ENCODE measurements around the gene KRTAP4-7.
"Not testable (repeated sequence)": the region's sequence is repeated elsewhere in the genome, so short reads cannot be mapped to it uniquely, and the experiment has no call there.

KRTAP4-7 gene

GRCh38 chr17:41055130-41055529 lies 28.8 kb upstream of the KRTAP4-7 start, which contains the start of gene KRTAP2-2:
Gene KRTAP2-2, minus strand, starts transcription at chr17:41055230. Its CDS starts 19 bp downstream, at chr17:41055211.
- H3K9ac ChIP-seq (ENCODE audit: low read length); H2AFZ ChIP-seq (ENCODE audit: low read depth, low read length); H2BK5ac ChIP-seq (ENCODE audit: low read depth, low read length, poor library complexity, severe bottlenecking); H3K4ac ChIP-seq (ENCODE audit: low read depth in 1 of 2, low read length in 2 of 2); H3K14ac ChIP-seq (ENCODE audit: low read length in 2 of 2); H4K91ac ChIP-seq (ENCODE audit: low read length); H2AK5ac ChIP-seq (ENCODE audit: low read length, severe bottlenecking); H3K23ac ChIP-seq (ENCODE audit: low read length in 2 of 2); H3K9me3 ChIP-seq (ENCODE audit: control insufficient read depth, low read length); DNase-seq; H3K79me1 ChIP-seq (replicated peaks; ENCODE audit: low read length, poor library complexity, severe bottlenecking); H3K4me3 ChIP-seq (ENCODE audit: insufficient read depth in 1 of 2, low read depth in 1 of 2, low read length in 2 of 2); H3K18ac ChIP-seq (ENCODE audit: low read depth in 1 of 2, low read length in 2 of 2); H3K27ac ChIP-seq (ENCODE audit: low read length, poor library complexity, severe bottlenecking); H2BK120ac ChIP-seq (ENCODE audit: low read depth, low read length); H3K4me1 ChIP-seq (ENCODE audit: control insufficient read depth, insufficient read depth, low read depth, low read length); H4K8ac ChIP-seq (ENCODE audit: low read length); H3K4me2 ChIP-seq (ENCODE audit: low read length, poor library complexity, severe bottlenecking); H2BK12ac ChIP-seq (ENCODE audit: low read length in 2 of 2); H2BK15ac ChIP-seq (ENCODE audit: low read depth, poor library complexity, severe bottlenecking); H3K36me3 ChIP-seq (ENCODE audit: control insufficient read depth in 1 of 2, insufficient read depth in 2 of 2, low read depth in 1 of 2, low read length in 2 of 2); H3K27me3 ChIP-seq (ENCODE audit: control insufficient read depth in 1 of 2, insufficient read depth in 1 of 2, low read length in 2 of 2): not testable (repeated sequence)
- no CpG with 5 or more reads among the region's 6 CpGs for WGBS

- H3K9ac ChIP-seq (ENCODE audit: low read length): no peak overlapping the region
- H3K4me3 ChIP-seq (ENCODE audit: insufficient read depth in 1 of 2, low read depth in 1 of 2, low read length in 2 of 2): no peak overlapping the region
- no peak for DNase-seq
- H3K4me2 ChIP-seq (ENCODE audit: low read length, poor library complexity, severe bottlenecking): no peak overlapping the region
- H4K91ac ChIP-seq (ENCODE audit: low read length): no peak overlapping the region
- no peaks in the 10 kb centered on the region for H3K9me3 ChIP-seq (ENCODE audit: control insufficient read depth, low read length)
- no peaks in the 10 kb centered on the region for H3K79me1 ChIP-seq (replicated peaks; ENCODE audit: low read length, poor library complexity, severe bottlenecking)
- H3K27ac ChIP-seq (ENCODE audit: low read length, poor library complexity, severe bottlenecking): no peak overlapping the region
- no peaks in the 10 kb centered on the region for H3K36me3 ChIP-seq (ENCODE audit: control insufficient read depth in 1 of 2, insufficient read depth in 2 of 2, low read depth in 1 of 2, low read length in 2 of 2)
- no peak overlapping the region for H4K8ac ChIP-seq (ENCODE audit: low read length)
- H3K27me3 ChIP-seq (ENCODE audit: control insufficient read depth in 1 of 2, insufficient read depth in 1 of 2, low read length in 2 of 2): no peaks in the 10 kb centered on the region
- no CpG with 5 or more reads among the region's 1 CpG for WGBS
- no peak overlapping the region for H2BK12ac ChIP-seq (ENCODE audit: low read length in 2 of 2)
- no peak overlapping the region for H3K18ac ChIP-seq (ENCODE audit: low read depth in 1 of 2, low read length in 2 of 2)
- no peak overlapping the region for H2BK5ac ChIP-seq (ENCODE audit: low read depth, low read length, poor library complexity, severe bottlenecking)
- H2AK5ac ChIP-seq (ENCODE audit: low read length, severe bottlenecking): no peak overlapping the region
- no peak overlapping the region for H2AFZ ChIP-seq (ENCODE audit: low read depth, low read length)
- no peak overlapping the region for H3K23ac ChIP-seq (ENCODE audit: low read length in 2 of 2)
- H3K4ac ChIP-seq (ENCODE audit: low read depth in 1 of 2, low read length in 2 of 2): no peak overlapping the region
- H2BK120ac ChIP-seq (ENCODE audit: low read depth, low read length): no peak overlapping the region
- no peak overlapping the region for H3K14ac ChIP-seq (ENCODE audit: low read length in 2 of 2)
- no peak overlapping the region for H2BK15ac ChIP-seq (ENCODE audit: low read depth, poor library complexity, severe bottlenecking)
- peaks cover 7% of the 10 kb centered on the region for H3K4me1 ChIP-seq (ENCODE audit: control insufficient read depth, insufficient read depth, low read depth, low read length)
These were observed 26.4 kb upstream of the KRTAP4-7 start for GRCh38 chr17:41057547-41057946.

GRCh38 chr17:41058741-41059140 lies 25.2 kb upstream of the KRTAP4-7 start:
- WGBS: no CpG with 5 or more reads among the region's 5 CpGs
- DNase-seq: no peak
- H4K91ac ChIP-seq (ENCODE audit: low read length): no peak overlapping the region
- H3K4ac ChIP-seq (ENCODE audit: low read depth in 1 of 2, low read length in 2 of 2): no peak overlapping the region
- H3K4me1 ChIP-seq (ENCODE audit: control insufficient read depth, insufficient read depth, low read depth, low read length): peaks cover 7% of the 10 kb centered on the region
- H3K9me3 ChIP-seq (ENCODE audit: control insufficient read depth, low read length): no peaks in the 10 kb centered on the region
- H3K79me1 ChIP-seq (replicated peaks; ENCODE audit: low read length, poor library complexity, severe bottlenecking): no peaks in the 10 kb centered on the region
- H2BK12ac ChIP-seq (ENCODE audit: low read length in 2 of 2): no peak overlapping the region
- no peak overlapping the region for H3K4me3 ChIP-seq (ENCODE audit: insufficient read depth in 1 of 2, low read depth in 1 of 2, low read length in 2 of 2)
- no peak overlapping the region for H3K18ac ChIP-seq (ENCODE audit: low read depth in 1 of 2, low read length in 2 of 2)
- no peak overlapping the region for H3K14ac ChIP-seq (ENCODE audit: low read length in 2 of 2)
- H3K23ac ChIP-seq (ENCODE audit: low read length in 2 of 2): no peak overlapping the region
- H2AFZ ChIP-seq (ENCODE audit: low read depth, low read length): no peak overlapping the region
- H2BK120ac ChIP-seq (ENCODE audit: low read depth, low read length): no peak overlapping the region
- peak overlapping the region; percentile 55 for H3K27ac ChIP-seq (ENCODE audit: low read length, poor library complexity, severe bottlenecking)
- no peak overlapping the region for H3K4me2 ChIP-seq (ENCODE audit: low read length, poor library complexity, severe bottlenecking)
- H2BK5ac ChIP-seq (ENCODE audit: low read depth, low read length, poor library complexity, severe bottlenecking): no peak overlapping the region
- no peak overlapping the region for H4K8ac ChIP-seq (ENCODE audit: low read length)
- H3K9ac ChIP-seq (ENCODE audit: low read length): no peak overlapping the region
- no peak overlapping the region for H2BK15ac ChIP-seq (ENCODE audit: low read depth, poor library complexity, severe bottlenecking)
- H2AK5ac ChIP-seq (ENCODE audit: low read length, severe bottlenecking): peak overlapping the region; percentile 10
- H3K27me3 ChIP-seq (ENCODE audit: control insufficient read depth in 1 of 2, insufficient read depth in 1 of 2, low read length in 2 of 2): no peaks in the 10 kb centered on the region
- H3K36me3 ChIP-seq (ENCODE audit: control insufficient read depth in 1 of 2, insufficient read depth in 2 of 2, low read depth in 1 of 2, low read length in 2 of 2): no peaks in the 10 kb centered on the region

GRCh38 chr17:41059276-41060051 lies 24.5 kb upstream of the KRTAP4-7 start:
- H3K36me3 ChIP-seq (ENCODE audit: control insufficient read depth in 1 of 2, insufficient read depth in 2 of 2, low read depth in 1 of 2, low read length in 2 of 2); H3K4me1 ChIP-seq (ENCODE audit: control insufficient read depth, insufficient read depth, low read depth, low read length); H2AK5ac ChIP-seq (ENCODE audit: low read length, severe bottlenecking); H3K4me3 ChIP-seq (ENCODE audit: insufficient read depth in 1 of 2, low read depth in 1 of 2, low read length in 2 of 2); H3K4ac ChIP-seq (ENCODE audit: low read depth in 1 of 2, low read length in 2 of 2); H3K23ac ChIP-seq (ENCODE audit: low read length in 2 of 2); H2BK12ac ChIP-seq (ENCODE audit: low read length in 2 of 2); H3K27me3 ChIP-seq (ENCODE audit: control insufficient read depth in 1 of 2, insufficient read depth in 1 of 2, low read length in 2 of 2); H3K14ac ChIP-seq (ENCODE audit: low read length in 2 of 2); H3K18ac ChIP-seq (ENCODE audit: low read depth in 1 of 2, low read length in 2 of 2); H4K91ac ChIP-seq (ENCODE audit: low read length); H2BK120ac ChIP-seq (ENCODE audit: low read depth, low read length); H2AFZ ChIP-seq (ENCODE audit: low read depth, low read length); H2BK15ac ChIP-seq (ENCODE audit: low read depth, poor library complexity, severe bottlenecking); H3K9ac ChIP-seq (ENCODE audit: low read length); H3K79me1 ChIP-seq (replicated peaks; ENCODE audit: low read length, poor library complexity, severe bottlenecking); H4K8ac ChIP-seq (ENCODE audit: low read length); H3K9me3 ChIP-seq (ENCODE audit: control insufficient read depth, low read length); H3K4me2 ChIP-seq (ENCODE audit: low read length, poor library complexity, severe bottlenecking): not testable (repeated sequence)
- 26% methylated on average over 5 of the region's 31 CpGs for WGBS
- DNase-seq: peak; percentile 84
- H3K27ac ChIP-seq (ENCODE audit: low read length, poor library complexity, severe bottlenecking): peak overlapping the region; percentile 87
- peak overlapping the region; percentile 5 for H2BK5ac ChIP-seq (ENCODE audit: low read depth, low read length, poor library complexity, severe bottlenecking)

Measured in mesenchymal stem cell (in vitro differentiated cells and primary cell).